GM06990 (cell line): ENCODE results near the gene SETDB1.

Experiments used
- DNase-seq: peaks from one replicate; pipeline ENCODE4 v3.0.0-alpha.2; 2011; ENCODE audit not compliant: insufficient read length; ENCODE audit errors: extremely low read depth
- H3K27me3 ChIP-seq: replicated peaks from 2 replicates; pipeline ENCODE4 v1.6.0; 2011; ENCODE audit warnings: low read length; ENCODE audit not compliant: control insufficient read depth, insufficient read depth
- H3K36me3 ChIP-seq: 2 replicates; pipeline ENCODE4 v1.5.1; 2011; ENCODE audit warnings: low read length; ENCODE audit not compliant: control insufficient read depth, insufficient read depth
- H3K4me3 ChIP-seq: replicated peaks from 2 replicates; pipeline ENCODE4 v1.5.1; 2011; ENCODE audit warnings: low read depth, mild to moderate bottlenecking, control low read depth, low read length
- CTCF ChIP-seq: IDR thresholded peaks from 2 replicates; pipeline ENCODE4 v1.5.1; 2011; ENCODE audit warnings: low read length, control low read depth, mild to moderate bottlenecking, inconsistent platforms; ENCODE audit not compliant: insufficient read depth, poor library complexity, severe bottlenecking

Gene SETDB1

GRCh38 chr1:151002611-151003010 lies 76.4 kb downstream of the SETDB1 start:
- Histone ChIP-seq H3K4me3 (no peak overlapping the region), H3K36me3 (no peaks in the 10 kb centered on the region; the same call in 1 of the 2 replicates), H3K27me3 (no peaks in the 10 kb centered on the region)
- no peak for DNase-seq
- no peak for TF ChIP-seq CTCF

- H3K27me3 ChIP-seq, result no peaks in the 10 kb centered on the region
- H3K36me3 ChIP-seq, result no peaks in the 10 kb centered on the region; the same call in 1 of the 2 replicates
- no peak overlapping the region for H3K4me3 ChIP-seq
- no peak for TF ChIP-seq CTCF
- DNase-seq, result no peak
Observed at GRCh38 chr1:151003180-151003579, 77.0 kb downstream of the SETDB1 start.

- DNase-seq, result no peak
- H3K27me3 ChIP-seq, result no peaks in the 10 kb centered on the region
- no peak for TF ChIP-seq CTCF
- peak overlapping the region; percentile 60 for H3K4me3 ChIP-seq
- no peaks in the 10 kb centered on the region for H3K36me3 ChIP-seq
Observed at GRCh38 chr1:151005729-151006319, 79.7 kb downstream of the SETDB1 start.

GRCh38 chr1:151006327-151007052 lies 80.3 kb downstream of the SETDB1 start, which contains the start of gene MINDY1:
TSS of gene MINDY1 (minus strand) at chr1:151006902. CDS start at chr1:151002617, 4,285 bp downstream.
- no peaks in the 10 kb centered on the region for H3K27me3 ChIP-seq
- H3K4me3 ChIP-seq, result peak within 1 kb of the TSS; percentile 60
- no peaks in the 10 kb centered on the region for H3K36me3 ChIP-seq
- DNase-seq, result peak; percentile 50
- peak; percentile 43 for TF ChIP-seq CTCF

- Histone ChIP-seq H3K4me3 (peak overlapping the region; percentile 92), H3K27me3 (no peaks in the 10 kb centered on the region), H3K36me3 (no peaks in the 10 kb centered on the region)
- TF ChIP-seq CTCF, result no peak
- DNase-seq, result no peak
Observed at GRCh38 chr1:151007853-151008243, 81.7 kb downstream of the SETDB1 start.
